Mesenchymal stem cell (in vitro differentiated cells and primary cell): Measurements from ENCODE around the gene HTRA3.
A peak's percentile ranks its signal among the peaks of the same experiment; 100 is the strongest.
"Not testable (repeated sequence)": the region's sequence is repeated elsewhere in the genome, so short reads cannot be mapped to it uniquely, and the experiment has no call there.

Source experiments
- DNase-seq: peaks from one replicate; pipeline ENCODE4 v3.0.0-alpha.2; 2013
- H2AFZ ChIP-seq: one replicate; pipeline ENCODE4 v1.6.1; 2013; ENCODE audit warnings: low read depth, mild to moderate bottlenecking, control low read depth, inconsistent platforms, low read length, moderate library complexity
- H2AK5ac ChIP-seq: 2 replicates; pipeline ENCODE4 v1.6.1; 2013; ENCODE audit warnings: low read length, moderate library complexity, mild to moderate bottlenecking, inconsistent platforms; ENCODE audit not compliant: severe bottlenecking
- H2BK120ac ChIP-seq: one replicate; pipeline ENCODE4 v1.6.1; 2013; ENCODE audit warnings: low read depth, mild to moderate bottlenecking, inconsistent platforms, low read length, moderate library complexity
- H2BK12ac ChIP-seq, 2 experiments: one replicate each; pipeline ENCODE4 v1.6.1; 2013; ENCODE audit warnings: inconsistent platforms in 2 of 2, low read length in 2 of 2, mild to moderate bottlenecking in 2 of 2, moderate library complexity in 2 of 2, control low read depth in 1 of 2
- H2BK15ac ChIP-seq: one replicate; pipeline ENCODE4 v1.6.1; 2013; ENCODE audit warnings: mild to moderate bottlenecking, low read depth, inconsistent platforms; ENCODE audit not compliant: poor library complexity, severe bottlenecking
- H2BK5ac ChIP-seq: 2 replicates; pipeline ENCODE4 v1.6.1; 2013; ENCODE audit warnings: low read depth, mild to moderate bottlenecking, low read length, control low read depth, inconsistent platforms; ENCODE audit not compliant: poor library complexity, severe bottlenecking
- H3K14ac ChIP-seq, 2 experiments: one replicate each; pipeline ENCODE4 v1.6.1; 2013; ENCODE audit warnings: inconsistent platforms in 2 of 2, low read length in 2 of 2, control low read depth in 1 of 2, mild to moderate bottlenecking in 1 of 2, moderate library complexity in 1 of 2
- H3K18ac ChIP-seq, 2 experiments: one replicate each; pipeline ENCODE4 v1.6.1; 2013; ENCODE audit warnings: inconsistent platforms in 2 of 2, low read length in 2 of 2, control low read depth in 1 of 2, low read depth in 1 of 2, mild to moderate bottlenecking in 1 of 2
- H3K23ac ChIP-seq, 2 experiments: one replicate each; pipeline ENCODE4 v1.6.1; 2013; ENCODE audit warnings: inconsistent platforms in 2 of 2, low read length in 2 of 2, mild to moderate bottlenecking in 2 of 2, moderate library complexity in 2 of 2, control low read depth in 1 of 2
- H3K27ac ChIP-seq: 2 replicates; pipeline ENCODE4 v1.5.1; 2013; ENCODE audit warnings: mild to moderate bottlenecking, moderate library complexity, low read length, control low read depth, inconsistent platforms; ENCODE audit not compliant: poor library complexity, severe bottlenecking
- H3K27me3 ChIP-seq, 2 experiments: 2 replicates each; pipeline versions ENCODE4 v1.6.1 to v1.7.0; 2013; ENCODE audit warnings: low read length in 2 of 2, mild to moderate bottlenecking in 2 of 2, moderate library complexity in 2 of 2, control low read depth in 1 of 2, inconsistent platforms in 1 of 2; ENCODE audit not compliant: control insufficient read depth in 1 of 2, insufficient read depth in 1 of 2
- H3K36me3 ChIP-seq, 2 experiments: 2 replicates each; pipeline versions ENCODE4 v1.6.1 to v1.7.0; 2013; ENCODE audit warnings: low read length in 2 of 2, control low read depth in 1 of 2, inconsistent platforms in 1 of 2, low read depth in 1 of 2, mild to moderate bottlenecking in 1 of 2; ENCODE audit not compliant: insufficient read depth in 2 of 2, control insufficient read depth in 1 of 2
- H3K4ac ChIP-seq, 2 experiments: one replicate each; pipeline ENCODE4 v1.6.1; 2013; ENCODE audit warnings: inconsistent platforms in 2 of 2, low read length in 2 of 2, mild to moderate bottlenecking in 2 of 2, moderate library complexity in 2 of 2, control low read depth in 1 of 2, low read depth in 1 of 2
- H3K4me1 ChIP-seq: 2 replicates; pipeline ENCODE4 v1.6.1; 2013; ENCODE audit warnings: low read depth, low read length, control low read depth; ENCODE audit not compliant: control insufficient read depth, insufficient read depth
- H3K4me2 ChIP-seq: 2 replicates; pipeline ENCODE4 v1.6.1; 2013; ENCODE audit warnings: low read length, mild to moderate bottlenecking, inconsistent platforms; ENCODE audit not compliant: poor library complexity, severe bottlenecking
- H3K4me3 ChIP-seq, 2 experiments: 2 replicates each; pipeline versions ENCODE4 v1.5.1 to v1.7.0; 2013; ENCODE audit warnings: low read length in 2 of 2, mild to moderate bottlenecking in 2 of 2, control low read depth in 1 of 2, low read depth in 1 of 2; ENCODE audit not compliant: insufficient read depth in 1 of 2
- H3K79me1 ChIP-seq: replicated peaks from 2 replicates; pipeline ENCODE4 v1.6.1; 2013; ENCODE audit warnings: mild to moderate bottlenecking, control low read depth, low read length, inconsistent platforms; ENCODE audit not compliant: poor library complexity, severe bottlenecking
- H3K9ac ChIP-seq: 2 replicates; pipeline ENCODE4 v1.7.0; 2013; ENCODE audit warnings: mild to moderate bottlenecking, low read length, moderate library complexity
- H3K9me3 ChIP-seq: 2 replicates; pipeline ENCODE4 v1.7.0; 2013; ENCODE audit warnings: mild to moderate bottlenecking, low read length; ENCODE audit not compliant: control insufficient read depth
- H4K8ac ChIP-seq: one replicate; pipeline ENCODE4 v1.6.1; 2013; ENCODE audit warnings: inconsistent platforms, mild to moderate bottlenecking, low read length, moderate library complexity
- H4K91ac ChIP-seq: one replicate; pipeline ENCODE4 v1.6.1; 2013; ENCODE audit warnings: mild to moderate bottlenecking, low read length, inconsistent platforms
- WGBS: methylation state at CpG from one replicate; pipeline ENCODE4 v1.1.7; 2013; ENCODE audit warnings: mixed read lengths; 5-methylcytosine and 5-hydroxymethylcytosine counted together

The HTRA3 gene

GRCh38 chr4:8340781-8341241 is 71.3 kb downstream of the HTRA3 start:
- Histone ChIP-seq H3K27me3 (peaks cover 0 to 9% of the 10 kb centered on the region in 2 experiments), H3K9ac (peak overlapping the region; percentile 43), H2BK15ac (no peak overlapping the region), H2BK120ac (no peak overlapping the region), H3K4me2 (no peak overlapping the region), H4K8ac (no peak overlapping the region), H2BK5ac (no peak overlapping the region), H4K91ac (no peak overlapping the region), H3K4me3 (no peak overlapping the region), H3K36me3 (no peaks in the 10 kb centered on the region), H3K18ac (no peak overlapping the region), H3K9me3 (peaks cover 10% of the 10 kb centered on the region), H3K4me1 (peaks cover 5% of the 10 kb centered on the region), H3K4ac (no peak overlapping the region), H2AFZ (no peak overlapping the region), H2AK5ac (no peak overlapping the region), H3K14ac (no peak overlapping the region), H3K27ac (no peak overlapping the region), H2BK12ac (no peak overlapping the region), H3K23ac (peak overlapping the region in 1 of 2 experiments; percentile 49), H3K79me1 (no peaks in the 10 kb centered on the region)
- DNase-seq, result no peak
- 74% methylated on average over 7 of the region's 8 CpGs for WGBS

- 67% methylated on average over 3 of the region's 7 CpGs for WGBS
- DNase-seq, result not testable (repeated sequence)
Measured at GRCh38 chr4:8341281-8341680, 71.7 kb downstream of the HTRA3 start.

GRCh38 chr4:8341691-8342090 is 72.1 kb downstream of the HTRA3 start:
- Histone ChIP-seq H2BK120ac (no peak overlapping the region), H2BK15ac (no peak overlapping the region), H3K4me3 (no peak overlapping the region), H3K36me3 (no peaks in the 10 kb centered on the region), H3K79me1 (no peaks in the 10 kb centered on the region), H3K27me3 (peaks cover 0 to 16% of the 10 kb centered on the region in 2 experiments), H3K9ac (no peak overlapping the region), H3K4me2 (no peak overlapping the region), H3K9me3 (peaks cover 2% of the 10 kb centered on the region), H4K8ac (no peak overlapping the region), H4K91ac (no peak overlapping the region), H3K14ac (peak overlapping the region in 1 of 2 experiments; percentile 85), H3K27ac (no peak overlapping the region), H3K4ac (no peak overlapping the region), H2BK5ac (no peak overlapping the region), H2AK5ac (peak overlapping the region; percentile 39), H3K23ac (no peak overlapping the region), H3K18ac (no peak overlapping the region), H2BK12ac (no peak overlapping the region), H3K4me1 (peaks cover 5% of the 10 kb centered on the region), H2AFZ (no peak overlapping the region)
- DNase-seq, result no peak
- 91% methylated on average over 10 of the region's 10 CpGs for WGBS

More at GRCh38 chr4:8341281-8341680, 71.7 kb downstream of the HTRA3 start:
- H4K8ac ChIP-seq, H3K4me1 ChIP-seq, H3K4ac ChIP-seq, H2BK5ac ChIP-seq, H3K4me3 ChIP-seq, H3K14ac ChIP-seq, H3K27ac ChIP-seq, H3K36me3 ChIP-seq, H3K9ac ChIP-seq, H3K4me2 ChIP-seq, H2AFZ ChIP-seq, H2BK120ac ChIP-seq, H2BK15ac ChIP-seq, H2BK12ac ChIP-seq, H3K23ac ChIP-seq, H4K91ac ChIP-seq, H3K18ac ChIP-seq, H3K79me1 ChIP-seq, H3K9me3 ChIP-seq: not testable (repeated sequence)
- Histone ChIP-seq H3K27me3 (peaks cover 0 to 14% of the 10 kb centered on the region in 2 experiments), H2AK5ac (peak overlapping the region; percentile 39)

GRCh38 chr4:8342651-8343261 is 73.2 kb downstream of the HTRA3 start:
- WGBS, result 76% methylated on average over 16 of the region's 16 CpGs
- H2BK15ac ChIP-seq, result no peak overlapping the region
- no peak overlapping the region for H3K18ac ChIP-seq
- no peak overlapping the region for H3K4me2 ChIP-seq
- H3K9me3 ChIP-seq, result no peaks in the 10 kb centered on the region
- H2AFZ ChIP-seq, result no peak overlapping the region
- no peak overlapping the region for H3K9ac ChIP-seq
- peaks cover 5% of the 10 kb centered on the region for H3K4me1 ChIP-seq
- H3K23ac ChIP-seq, result no peak overlapping the region
- H3K36me3 ChIP-seq, result no peaks in the 10 kb centered on the region
- DNase-seq, result no peak
- no peak overlapping the region for H3K14ac ChIP-seq
- H3K27ac ChIP-seq, result no peak overlapping the region
- H4K8ac ChIP-seq, result no peak overlapping the region
- no peaks in the 10 kb centered on the region for H3K79me1 ChIP-seq
- no peak overlapping the region for H3K4me3 ChIP-seq
- no peak overlapping the region for H4K91ac ChIP-seq
- no peak overlapping the region for H2BK120ac ChIP-seq
- H3K27me3 ChIP-seq, result peaks cover 8 to 27% of the 10 kb centered on the region in 2 experiments
- no peak overlapping the region for H3K4ac ChIP-seq
- H2BK12ac ChIP-seq, result peak overlapping the region in 1 of 2 experiments; percentile 70
- H2AK5ac ChIP-seq, result no peak overlapping the region
- no peak overlapping the region for H2BK5ac ChIP-seq
